Hematopoietic multipotent progenitor cell treated with erythropoietin and hydrocortisone succinate and interleukin-3 and kit ligand, for 17 days (in vitro differentiated cells): ENCODE results near the gene SIDT1.
A peak's percentile ranks its signal among the peaks of the same experiment; 100 is the strongest.

Experiments used
- DNase-seq: peaks from one replicate; pipeline ENCODE4 v3.0.0-alpha.2; 2015; ENCODE audit warnings: low spot score

Gene SIDT1

DNA sequence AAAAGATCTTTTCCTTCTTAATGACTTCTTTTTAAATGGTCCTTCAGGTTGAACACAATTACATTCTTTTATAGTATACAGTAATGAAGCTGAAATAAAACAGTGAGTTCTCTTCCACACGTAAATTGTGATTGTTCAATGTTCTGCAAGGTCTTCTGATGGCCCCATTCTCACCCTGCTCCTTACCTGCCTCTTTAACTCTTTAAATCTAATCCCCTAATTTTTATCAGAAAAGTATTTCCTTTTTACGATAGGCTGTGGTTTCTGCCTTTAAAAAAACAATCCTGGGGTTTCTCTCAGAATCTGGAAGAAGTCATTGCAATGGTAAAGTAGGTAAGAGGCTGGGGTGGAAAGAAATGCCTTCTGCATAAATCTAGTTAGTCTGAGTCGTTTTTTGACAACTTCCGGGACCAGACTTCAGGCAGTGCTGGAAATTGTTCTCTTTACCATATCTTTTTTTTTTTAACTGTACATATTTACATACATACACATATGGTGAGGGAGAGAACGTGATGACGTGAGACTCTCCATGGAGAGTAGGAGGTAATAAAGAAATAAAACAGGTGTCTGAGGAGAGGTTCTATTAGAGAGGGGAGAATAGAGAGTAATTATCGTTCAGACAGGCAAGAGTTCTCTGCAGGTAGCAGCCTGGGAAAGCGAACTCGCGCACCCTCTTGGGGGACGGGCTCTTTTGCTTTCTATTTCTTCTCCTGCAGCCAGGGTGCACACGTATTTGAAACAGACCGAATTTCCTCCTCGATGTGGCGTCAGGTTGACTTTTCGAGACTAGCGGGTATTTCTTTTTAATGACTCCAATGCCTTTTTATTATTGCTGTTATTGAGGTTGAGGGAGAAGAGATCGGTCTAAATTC is at the start of gene SIDT1:
SIDT1 (plus strand) TSS at position 730 of the 872 bp plus-strand sequence. CDS start 467 bp downstream, outside the sequence.
- DNase-seq = no peak

DNA sequence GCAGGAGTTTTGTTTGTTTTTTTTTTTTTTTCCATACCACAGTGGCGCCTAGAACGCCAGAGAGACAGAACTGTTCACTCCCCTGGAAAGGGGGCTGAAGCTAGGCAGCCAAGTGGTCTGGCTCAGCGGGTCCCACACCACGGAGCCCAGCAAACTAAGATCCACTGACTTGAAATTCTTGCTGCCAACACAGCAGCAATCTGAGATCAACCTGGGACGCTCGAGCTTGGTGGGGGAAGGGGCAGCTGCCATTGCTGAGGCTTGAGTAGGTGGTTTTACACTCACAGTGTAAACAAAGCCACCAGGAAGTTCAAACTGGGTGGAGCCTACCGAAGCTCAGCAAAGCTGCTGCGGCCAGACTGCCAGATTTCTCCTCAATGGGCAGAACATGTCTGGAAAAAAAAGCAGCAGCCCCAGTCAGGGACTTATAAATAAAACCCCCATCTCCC is 47.2 kb upstream of the SIDT1 start:
- DNase-seq = no peak

- peak; percentile 40 for DNase-seq
Measured at GRCh38 chr3:113495035-113495434, 37.3 kb upstream of the SIDT1 start.

GRCh38 chr3:113496924-113497323 is 35.4 kb upstream of the SIDT1 start:
- DNase-seq = no peak

- no peak for DNase-seq
Measured at GRCh38 chr3:113498221-113499005, 33.9 kb upstream of the SIDT1 start.

DNA sequence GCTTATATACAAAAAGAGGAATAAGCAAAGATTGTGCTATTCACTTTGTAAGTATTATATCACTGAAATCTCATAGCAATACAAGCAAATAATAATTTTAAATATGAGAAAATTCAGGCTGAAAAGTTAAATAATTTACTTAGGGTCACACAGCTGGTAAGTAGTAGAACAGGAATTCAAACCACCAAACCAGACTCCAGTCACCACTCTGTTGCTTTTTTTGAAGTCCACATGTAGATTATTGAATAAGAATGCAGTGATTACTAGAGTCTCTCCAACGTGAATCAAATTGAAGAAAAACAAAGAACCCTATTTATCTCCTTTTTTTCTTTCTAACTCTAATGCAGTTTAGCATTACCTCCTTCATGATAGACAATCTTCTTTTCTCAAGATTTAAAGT is 33.3 kb upstream of the SIDT1 start:
- DNase-seq = no peak

GRCh38 chr3:113501597-113501996 is 30.8 kb upstream of the SIDT1 start:
- no peak for DNase-seq

GRCh38 chr3:113505867-113506266 is 26.5 kb upstream of the SIDT1 start:
- no peak for DNase-seq

DNA sequence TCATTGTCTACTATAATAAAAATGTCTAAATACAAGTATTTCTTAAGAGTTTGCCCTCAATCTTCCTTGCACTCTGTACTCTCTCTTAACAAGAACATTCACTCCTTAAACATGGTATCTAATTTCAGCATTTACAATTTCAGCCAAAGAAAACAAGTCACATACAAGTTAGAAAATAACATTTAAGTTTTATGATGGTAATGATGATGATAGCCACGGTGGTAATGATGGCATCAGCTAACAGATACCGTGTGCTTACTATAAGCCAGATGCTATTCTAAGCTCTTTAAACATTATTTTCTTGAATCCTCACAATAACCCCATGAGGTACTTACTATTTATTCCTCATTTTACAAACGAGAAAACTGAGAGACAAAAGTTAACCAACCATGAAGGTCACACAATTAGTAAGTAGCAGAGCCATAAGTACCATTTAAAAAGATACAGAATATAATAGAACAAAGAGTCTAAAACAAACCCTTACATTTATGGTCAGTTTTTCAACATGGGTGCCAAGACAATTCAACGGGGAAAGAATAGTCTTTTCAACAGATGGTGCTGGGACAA is 24.8 kb upstream of the SIDT1 start:
- DNase-seq = no peak

GRCh38 chr3:113508966-113509365 is 23.4 kb upstream of the SIDT1 start:
- no peak for DNase-seq

DNA sequence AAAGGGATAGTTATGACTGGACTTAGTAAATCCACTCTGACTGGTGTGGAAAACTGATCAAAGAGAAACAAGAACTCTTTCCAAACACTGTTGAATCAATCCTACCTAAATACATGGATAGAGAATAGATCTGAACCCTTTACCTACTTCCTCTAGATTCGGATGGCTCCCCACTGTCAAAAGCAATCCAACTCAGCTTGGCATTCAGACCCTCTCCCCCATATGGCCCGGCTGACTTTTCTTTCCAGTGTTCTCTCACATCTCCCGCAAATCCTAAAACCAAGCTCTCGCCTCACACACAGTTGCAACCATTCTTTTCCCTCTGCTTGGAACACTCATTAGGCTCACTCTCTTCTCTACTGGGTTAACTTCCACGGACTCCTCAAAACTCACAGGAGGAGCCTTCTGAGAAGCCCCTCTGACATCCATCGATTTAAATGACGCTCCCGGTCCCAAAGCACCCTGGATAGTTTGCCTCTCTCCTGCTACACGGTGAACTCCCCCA is 18.0 kb upstream of the SIDT1 start:
- DNase-seq = no peak

DNA sequence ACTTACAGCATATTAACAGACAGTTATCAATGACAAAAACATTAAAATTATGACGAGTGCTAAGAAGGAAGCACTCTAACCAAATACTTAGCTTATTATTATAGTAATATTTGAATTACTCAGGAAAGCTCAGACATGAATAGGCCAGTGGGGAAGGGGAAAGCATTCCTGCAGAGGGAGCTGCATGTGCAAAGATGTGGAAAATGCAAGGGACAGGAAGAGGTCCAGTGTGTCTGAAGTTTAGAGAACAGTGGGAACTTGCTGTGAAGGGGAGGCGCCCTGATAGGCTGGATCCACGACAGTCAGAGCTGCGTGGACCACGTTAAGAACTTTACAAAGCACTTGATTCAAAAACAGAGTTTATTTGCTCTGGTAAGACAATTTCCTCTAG is 16.2 kb upstream of the SIDT1 start:
- DNase-seq = no peak

DNA sequence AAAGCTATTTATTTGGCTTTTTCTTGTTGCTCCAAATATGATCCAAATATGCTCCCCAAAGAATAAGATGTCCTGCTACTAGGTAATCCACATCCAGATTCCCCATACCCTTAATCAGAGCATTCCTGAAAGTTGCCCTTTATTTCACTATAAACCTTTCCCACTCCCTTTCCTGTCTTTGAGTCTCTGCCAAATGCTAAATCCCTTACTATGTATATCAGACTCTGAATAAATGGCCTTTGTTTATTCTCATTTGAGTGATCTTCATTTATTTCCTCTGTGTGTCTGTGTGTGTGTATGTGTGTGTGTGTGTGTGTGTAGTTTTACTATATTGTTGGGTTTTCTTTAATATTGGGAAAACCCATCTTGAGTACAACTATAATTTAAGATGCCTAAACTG is 10.4 kb upstream of the SIDT1 start:
- DNase-seq = no peak

DNA sequence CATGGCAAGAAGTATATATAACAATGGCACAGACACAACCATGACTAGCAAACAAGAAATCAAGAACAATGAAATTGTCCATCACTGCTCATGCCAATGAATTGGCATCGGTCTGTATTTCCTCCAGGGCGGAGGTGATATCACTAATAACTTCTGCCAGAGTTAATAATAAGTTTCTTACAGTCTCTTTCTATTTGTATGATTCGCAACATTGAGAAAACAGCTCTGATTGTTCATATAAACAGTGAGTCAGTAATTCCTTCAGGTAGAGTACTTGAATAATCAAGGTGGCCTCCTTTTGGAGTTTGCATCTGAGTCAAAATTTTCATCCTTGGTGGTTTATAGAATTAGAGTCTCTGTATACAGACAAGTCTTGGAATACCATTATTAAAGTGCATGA is 9.1 kb upstream of the SIDT1 start:
- DNase-seq = no peak

DNA sequence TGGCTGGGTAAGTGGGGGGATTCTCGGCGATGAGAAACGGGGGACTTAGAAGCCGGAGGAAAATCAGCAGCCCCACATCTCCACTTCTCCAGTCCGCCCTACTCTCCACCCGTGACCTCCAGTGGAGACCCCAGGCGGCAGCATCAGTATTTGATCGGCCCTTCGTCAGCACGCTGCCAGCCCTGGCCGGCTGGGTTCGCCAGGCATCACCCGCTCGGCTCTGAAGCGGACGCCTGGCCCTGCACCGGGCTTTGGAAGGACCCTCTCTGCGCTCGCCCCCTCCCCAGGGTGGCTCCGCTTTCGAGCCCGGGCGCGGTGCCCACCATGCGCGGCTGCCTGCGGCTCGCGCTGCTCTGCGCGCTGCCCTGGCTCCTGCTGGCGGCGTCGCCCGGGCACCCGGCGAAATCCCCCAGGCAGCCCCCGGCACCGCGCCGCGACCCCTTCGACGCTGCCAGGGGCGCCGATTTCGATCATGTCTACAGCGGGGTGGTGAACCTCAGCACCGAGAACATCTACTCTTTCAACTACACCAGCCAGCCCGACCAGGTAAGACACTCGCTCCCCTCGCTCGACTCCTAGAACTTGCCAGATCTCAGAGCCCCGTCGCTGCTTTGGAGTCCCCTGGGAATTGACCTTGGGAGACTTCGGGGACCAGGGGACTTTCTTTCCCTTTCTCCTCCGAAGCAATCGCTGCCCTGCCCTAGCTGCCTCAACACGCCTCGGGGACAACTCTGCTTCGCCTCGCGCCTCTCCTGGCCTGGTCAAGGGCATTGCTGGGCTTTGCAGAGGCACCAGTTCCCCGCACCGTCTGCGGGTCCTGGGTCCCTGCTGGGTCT is 561 bp downstream of the SIDT1 start:
- DNase-seq = no peak

DNA sequence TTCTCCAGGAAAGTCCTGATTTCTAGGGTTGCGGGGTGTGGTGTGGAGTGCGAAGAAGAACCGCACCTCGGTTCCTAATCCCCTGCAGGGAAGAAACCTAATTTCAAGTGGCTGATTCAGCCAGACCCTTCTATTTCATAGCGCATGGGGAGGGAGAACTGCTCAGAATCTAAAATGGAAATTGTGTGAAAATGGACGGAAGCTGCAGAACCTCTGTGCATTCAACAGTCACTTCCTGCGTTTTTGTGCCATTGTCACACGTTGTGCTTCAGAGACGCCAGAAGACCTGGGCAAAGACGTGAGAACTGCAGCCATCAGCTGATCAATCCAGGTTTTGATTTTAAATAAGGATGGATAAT is 1.2 kb downstream of the SIDT1 start:
- DNase-seq = no peak

DNA sequence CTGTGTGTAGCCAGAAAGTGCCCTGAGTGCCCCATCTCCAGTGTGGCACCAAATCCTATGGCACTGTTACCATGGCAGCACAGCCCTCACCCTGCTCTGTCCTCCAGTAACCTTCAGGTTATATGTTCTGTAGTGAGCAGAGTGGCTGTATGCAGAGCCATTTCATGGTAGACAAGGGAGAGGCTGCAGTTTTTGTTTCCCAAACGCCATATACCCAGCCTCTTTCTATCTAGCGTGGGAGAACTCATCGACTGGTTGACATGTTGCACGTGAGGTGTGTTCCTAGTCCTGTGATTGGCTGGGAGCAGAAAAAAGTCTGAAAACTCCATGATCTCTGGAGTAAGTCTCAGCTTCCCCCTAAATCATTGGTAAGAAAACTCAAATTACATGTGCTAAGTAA is 2.0 kb downstream of the SIDT1 start:
- no peak for DNase-seq

- DNase-seq = no peak
Measured at GRCh38 chr3:113535898-113536297, 3.5 kb downstream of the SIDT1 start.

GRCh38 chr3:113536627-113537101 is 4.3 kb downstream of the SIDT1 start:
- no peak for DNase-seq

GRCh38 chr3:113537155-113537554 is 4.8 kb downstream of the SIDT1 start:
- no peak for DNase-seq

DNA sequence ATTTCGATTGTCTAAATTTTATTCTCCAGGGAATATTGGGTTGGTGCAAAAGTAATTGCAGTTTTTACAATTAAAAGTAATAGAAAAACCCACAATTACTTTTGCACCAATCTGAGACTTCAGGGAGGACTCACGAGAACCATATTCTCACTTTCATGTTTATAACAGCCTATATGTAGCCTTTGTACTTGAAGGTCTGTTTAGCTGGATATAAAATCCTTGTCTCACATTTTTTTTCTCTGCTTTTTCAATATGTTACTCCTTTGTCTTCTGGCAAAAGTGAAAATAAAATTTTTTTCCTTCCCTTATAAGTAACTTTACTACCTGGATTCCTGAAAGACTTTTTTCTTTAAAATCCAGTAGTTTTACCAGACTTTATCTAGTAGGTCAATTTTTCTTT is 9.2 kb downstream of the SIDT1 start:
- DNase-seq = no peak

- no peak for DNase-seq
Measured at GRCh38 chr3:113545594-113545993, 13.2 kb downstream of the SIDT1 start.
